GM19463 (cell line): Measurements from ENCODE around the gene PHACTR2.
"Not testable (repeated sequence)": the region's sequence is repeated elsewhere in the genome, so short reads cannot be mapped to it uniquely, and the experiment has no call there.

Source experiments
- ATAC-seq: cut with Tn5 transposase; IDR thresholded peaks from one replicate; pipeline ENCODE4 v1.9.1; 2021; ENCODE audit warnings: mild to moderate bottlenecking, moderate library complexity; ENCODE audit not compliant: unreplicated experiment

Gene PHACTR2

DNA sequence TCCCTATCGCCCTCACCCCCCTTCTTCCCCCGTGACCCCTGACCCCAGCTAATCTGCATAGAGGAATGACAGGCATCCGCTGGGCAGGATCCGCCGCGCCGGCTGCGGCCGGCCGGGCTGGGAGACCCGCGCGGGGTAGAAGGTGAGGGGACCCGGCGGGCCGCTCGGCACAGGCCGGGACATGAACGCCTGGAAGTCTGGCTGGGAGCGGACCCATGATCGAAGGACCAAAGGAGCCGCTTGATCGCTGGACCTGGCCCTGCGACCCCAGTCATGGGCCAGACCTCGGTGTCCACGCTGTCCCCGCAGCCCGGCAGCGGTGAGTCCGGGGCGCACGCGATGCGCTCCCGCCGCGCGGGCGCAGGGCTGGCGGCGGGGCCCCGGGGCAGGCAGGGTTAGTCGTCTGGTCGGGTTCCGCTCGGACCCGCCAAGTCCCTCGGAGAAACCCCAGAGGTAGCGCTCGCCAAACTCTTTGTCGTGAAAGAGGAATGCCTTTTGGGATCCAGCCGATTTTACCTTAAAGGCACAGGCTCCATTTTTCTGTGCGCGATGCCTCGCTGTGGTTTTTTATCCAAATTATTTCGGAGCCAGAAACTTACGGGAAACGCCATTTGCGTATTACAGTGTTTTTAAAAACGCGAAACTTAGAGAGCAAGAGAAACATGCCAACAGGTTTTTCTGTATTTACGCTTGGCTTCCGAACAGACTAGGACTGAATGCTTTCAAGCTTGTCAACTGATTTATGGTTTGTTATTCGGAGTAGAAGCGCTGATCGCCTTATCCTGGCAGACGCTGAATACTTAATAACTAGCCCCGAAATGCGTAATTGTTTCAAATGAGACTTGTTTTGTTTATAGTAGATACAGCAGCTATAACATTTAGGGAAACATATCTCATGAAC lies at the start of gene PHACTR2:
PHACTR2 (plus strand) TSS at position 75 of the 901 bp plus-strand sequence; CDS start at position 274, 199 bp downstream.
- ATAC-seq = no peak

DNA sequence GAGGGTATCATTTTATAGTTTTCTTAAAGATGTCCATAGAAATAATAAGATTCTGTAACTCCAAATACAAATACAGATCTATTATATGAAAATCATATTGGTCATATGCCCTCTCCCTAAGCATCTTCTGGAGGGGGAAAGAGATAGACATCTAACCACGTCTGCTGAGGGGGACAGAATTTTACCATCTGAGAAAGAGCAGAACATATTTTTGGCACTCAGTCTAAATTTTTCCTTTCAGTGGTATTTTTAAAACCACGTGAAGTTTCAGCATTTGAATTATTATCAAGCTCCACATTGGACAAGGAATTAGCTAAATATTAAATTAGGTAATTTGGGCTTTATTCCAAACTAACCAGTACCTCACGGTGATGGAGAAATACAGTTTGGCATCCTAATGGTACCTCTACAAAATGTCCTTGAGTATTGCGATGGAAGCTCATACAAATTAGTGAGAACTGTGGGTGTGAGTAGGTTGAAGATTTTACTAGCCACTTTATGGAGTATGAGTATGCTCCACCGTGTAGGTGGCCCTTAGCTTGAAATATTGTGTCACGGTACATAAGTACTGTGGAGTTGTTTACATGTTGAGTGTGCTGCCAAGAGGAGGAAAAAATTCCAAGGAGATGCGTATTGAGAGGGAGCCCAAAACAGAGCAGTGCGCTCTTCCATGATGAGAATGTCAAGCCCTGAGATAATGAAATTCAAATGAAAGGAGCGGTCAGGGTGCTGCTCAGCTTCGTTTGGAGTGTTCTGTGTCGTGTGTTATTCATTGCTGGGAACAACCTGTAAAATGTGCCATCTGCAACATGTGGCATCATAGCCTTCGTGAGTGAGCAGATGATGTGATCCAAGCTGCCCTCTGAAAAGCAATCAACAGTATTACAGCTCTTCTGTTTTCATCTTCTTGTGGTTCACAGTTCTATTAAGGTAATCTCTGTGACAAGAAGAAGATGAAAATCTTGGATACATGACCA lies 48.4 kb upstream of the PHACTR2 start:
- ATAC-seq = no peak

DNA sequence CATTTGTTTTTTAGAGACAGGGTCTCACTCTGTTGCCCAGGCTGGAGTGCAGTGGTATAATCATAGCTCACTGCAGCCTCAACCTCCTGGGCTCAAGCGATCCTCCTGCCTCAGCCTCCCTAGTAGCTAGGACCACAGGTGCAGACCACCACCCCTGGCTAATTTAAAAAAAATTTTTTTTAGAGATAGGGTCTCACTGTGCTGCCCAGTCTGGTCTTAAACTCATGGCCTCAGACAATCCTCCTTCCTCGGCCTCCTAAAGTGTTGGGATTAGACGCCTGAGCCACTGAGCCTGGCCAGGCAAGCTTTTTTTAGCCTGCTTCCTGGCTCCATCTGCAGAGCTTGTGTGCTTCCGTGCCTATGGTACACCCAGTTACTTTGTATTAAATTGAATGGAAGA lies 46.6 kb upstream of the PHACTR2 start:
- not testable (repeated sequence) for ATAC-seq

DNA sequence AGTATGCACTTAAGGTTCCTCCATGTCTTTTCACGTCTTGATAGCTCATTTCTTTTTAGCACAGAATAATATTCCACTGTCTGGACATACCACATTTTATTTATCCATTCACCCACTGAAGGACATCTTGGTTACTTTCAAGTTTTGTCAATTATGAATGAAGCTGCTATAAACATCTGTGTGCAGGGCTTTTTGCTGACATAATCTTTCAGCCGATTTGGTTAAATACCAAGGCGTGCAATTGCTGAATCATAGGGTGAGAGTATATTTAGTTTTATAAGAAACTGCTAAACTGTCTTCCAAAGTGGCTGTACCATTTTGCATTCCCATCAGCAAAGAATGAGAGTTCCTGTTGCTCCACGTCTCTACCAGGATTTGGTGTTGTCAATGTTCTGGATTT lies 44.9 kb upstream of the PHACTR2 start:
- no peak for ATAC-seq

DNA sequence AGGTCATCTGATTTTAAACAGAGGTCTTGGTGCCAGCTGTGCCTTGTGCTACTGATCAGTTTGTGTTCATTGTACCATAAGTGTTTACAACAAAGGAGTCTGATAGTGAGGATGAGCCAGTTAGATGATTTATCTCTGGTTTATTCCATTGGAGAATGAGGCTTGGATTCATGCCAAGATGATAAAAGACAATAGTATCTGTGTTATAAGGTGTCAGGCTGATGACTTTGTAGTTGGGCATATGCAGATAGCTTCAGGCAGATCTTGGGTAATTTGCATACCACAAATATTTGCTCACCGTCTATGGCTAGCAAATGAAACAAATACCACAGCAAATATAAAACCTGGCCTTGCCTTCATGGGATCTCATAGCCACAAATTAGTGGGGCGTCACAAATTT lies 43.3 kb upstream of the PHACTR2 start:
- ATAC-seq = no peak

DNA sequence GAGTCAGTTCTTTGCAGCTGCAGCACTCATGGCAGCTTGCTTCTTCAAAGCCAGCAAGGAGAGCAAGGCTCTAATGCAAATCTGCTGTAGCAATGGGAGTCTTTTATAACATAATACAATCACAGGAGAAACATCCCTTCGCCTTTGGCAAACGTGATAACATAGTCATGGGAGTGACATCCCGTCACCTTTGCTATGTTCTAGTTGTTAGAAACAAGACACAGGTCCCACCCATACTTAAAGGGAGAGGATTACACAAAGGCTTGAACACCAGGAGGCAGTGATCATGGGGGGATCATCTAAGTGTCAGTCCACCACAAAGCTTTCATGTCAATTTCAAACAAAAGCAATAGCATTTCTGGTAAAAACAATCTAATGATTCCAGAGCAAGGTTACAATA lies 40.1 kb upstream of the PHACTR2 start:
- no peak for ATAC-seq

DNA sequence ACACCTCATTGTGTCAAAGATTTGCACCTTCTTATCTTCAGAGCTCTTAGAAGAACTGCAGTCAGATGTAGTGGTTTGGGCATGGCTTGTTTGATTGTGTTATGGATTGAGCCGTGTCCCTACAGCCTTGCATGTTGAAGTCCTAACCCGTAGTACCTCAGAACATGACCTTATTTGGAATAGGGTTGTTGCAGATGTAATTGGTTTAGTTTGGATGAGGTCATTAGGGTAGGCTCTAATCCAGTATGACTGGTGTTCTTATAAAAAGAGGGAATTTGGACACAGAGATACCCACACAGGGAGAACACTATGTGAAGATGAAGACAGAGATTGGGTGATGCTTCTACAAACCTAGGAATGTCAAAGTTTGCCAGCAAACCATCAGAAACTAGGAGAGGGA lies 35.4 kb upstream of the PHACTR2 start:
- no peak for ATAC-seq

DNA sequence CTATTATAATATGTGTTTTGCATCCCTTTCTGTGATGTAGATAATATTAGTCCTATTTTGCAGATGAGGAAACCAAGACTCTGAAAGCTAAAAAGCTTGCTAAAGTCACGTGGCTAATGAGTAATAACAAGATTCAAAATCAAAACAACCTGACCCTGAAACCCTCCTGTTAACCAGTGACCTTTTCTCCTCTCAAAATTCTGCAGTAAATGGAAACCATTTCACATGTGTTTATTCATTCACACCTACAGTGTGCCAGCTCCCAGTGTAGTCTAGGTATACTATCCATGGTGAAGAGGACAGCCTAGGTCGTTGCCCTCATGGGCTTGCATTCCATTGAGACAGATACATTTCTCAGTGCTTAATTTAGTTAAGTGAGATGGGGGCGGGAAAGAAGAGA lies 30.6 kb upstream of the PHACTR2 start:
- no peak for ATAC-seq

DNA sequence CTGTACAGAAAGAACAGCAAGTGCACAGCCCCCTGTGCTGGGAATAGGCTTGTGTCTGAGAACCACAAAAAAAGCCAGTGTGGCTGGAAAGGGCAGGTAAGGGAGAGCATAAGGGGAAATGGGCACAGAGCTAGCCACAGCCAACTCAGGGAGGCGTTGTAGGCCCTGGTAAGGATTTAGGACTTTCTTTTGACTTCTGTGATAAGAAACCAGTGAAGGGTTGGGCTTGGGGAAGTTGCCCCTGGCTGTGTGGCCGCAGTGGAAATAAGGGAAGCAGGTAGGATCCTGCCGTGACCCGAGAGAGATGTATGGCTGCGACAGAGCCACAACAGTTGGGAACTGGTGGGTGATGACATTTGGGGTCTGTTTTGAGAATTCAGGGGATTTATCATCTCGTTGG lies 30.0 kb upstream of the PHACTR2 start:
- ATAC-seq = no peak

DNA sequence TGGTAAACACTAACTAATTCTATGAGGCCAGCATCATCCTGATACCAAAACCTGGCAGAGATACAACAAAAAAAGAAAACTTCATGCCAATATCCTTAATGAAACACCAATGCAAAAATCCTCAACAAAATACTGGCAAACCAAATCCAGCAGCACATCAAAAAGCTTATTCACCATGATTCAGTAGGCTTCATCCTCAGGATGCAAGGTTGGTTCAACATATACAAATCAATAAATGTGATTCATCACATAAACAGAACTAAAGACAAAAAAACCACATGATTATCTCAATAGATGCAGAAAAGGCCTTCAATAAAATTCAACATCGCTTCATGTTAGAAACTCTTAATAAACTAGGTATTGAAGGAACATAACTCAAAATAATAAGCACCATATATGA lies 28.4 kb upstream of the PHACTR2 start:
- not testable (repeated sequence) for ATAC-seq

DNA sequence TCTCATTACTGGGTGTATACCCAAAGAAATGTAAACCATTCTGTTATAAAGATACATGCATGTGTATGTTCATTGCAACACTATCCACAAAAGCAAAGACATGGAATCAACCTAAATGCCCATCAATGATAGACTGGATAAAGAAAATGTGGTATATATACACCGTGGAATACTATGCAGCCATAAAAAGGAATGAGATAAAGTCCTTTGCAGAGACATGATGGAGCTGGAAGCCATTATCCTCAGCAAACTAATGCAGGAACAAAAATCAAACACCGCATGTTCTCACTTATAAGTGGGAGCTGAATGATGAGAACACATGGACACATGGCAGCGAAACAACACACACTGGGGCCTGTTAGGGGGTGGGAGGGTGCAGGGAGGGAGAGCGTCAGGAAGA lies 26.4 kb upstream of the PHACTR2 start:
- not testable (repeated sequence) for ATAC-seq

DNA sequence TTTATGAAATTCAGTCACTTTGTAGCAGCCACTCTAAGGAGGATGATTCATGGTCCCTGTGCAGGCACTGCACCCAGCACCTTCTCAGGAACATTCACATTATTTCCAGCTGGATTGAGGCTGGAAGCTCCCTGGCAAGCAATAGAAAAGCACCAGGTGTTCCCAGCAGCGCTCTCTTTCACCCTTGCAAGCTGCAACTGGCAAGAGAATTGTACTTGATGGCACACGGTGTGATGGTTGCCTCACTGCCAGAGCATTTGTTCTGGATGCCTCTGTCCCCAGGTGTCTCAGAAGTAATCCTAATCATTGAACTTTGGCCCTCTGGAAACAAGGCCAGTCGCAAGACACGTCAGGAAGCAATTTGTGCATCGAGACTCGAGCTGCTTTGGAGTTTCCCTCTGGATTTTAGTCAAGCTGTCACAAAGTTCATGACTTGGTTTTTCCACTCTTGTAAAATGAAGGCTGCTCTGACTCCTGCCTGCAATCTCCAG lies 24.9 kb upstream of the PHACTR2 start:
- no peak for ATAC-seq

DNA sequence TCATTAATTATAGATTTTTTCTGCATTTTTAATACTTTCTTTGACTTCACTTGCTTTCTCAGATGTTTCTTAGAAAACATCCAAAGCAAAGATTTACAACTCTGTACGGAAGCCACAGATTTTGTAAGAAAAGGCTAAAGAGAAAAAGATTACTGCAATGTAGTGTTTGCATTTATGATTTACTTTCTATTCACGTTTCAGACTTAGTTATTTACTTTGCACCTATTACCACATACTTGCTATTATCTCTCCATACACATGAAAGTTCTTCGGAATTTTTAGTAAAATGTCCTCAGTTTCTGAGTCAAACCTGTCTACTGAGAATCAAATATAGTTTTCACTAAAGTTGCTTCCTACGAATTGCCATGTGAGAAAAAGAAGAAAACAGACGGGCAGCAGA lies 22.2 kb upstream of the PHACTR2 start:
- no peak for ATAC-seq

DNA sequence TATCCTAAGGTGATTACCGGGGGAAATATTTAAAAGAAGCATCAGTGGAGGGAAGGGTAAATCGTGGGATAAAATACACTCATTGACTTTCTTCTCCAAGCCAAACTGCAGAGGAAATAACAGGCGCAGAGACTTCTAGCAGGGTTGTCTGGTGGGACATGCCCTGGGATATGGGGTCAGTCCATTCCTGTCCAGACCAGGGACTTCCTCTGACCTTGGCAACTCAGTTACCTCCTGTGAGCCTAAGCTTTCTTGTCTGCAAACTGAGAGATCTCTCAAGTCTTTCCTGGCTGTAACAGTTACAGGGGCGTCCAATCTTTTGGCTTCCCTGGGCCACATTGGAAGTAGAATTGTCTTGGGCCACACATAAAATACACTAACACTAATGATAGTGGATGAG lies 21.7 kb upstream of the PHACTR2 start:
- ATAC-seq = no peak

DNA sequence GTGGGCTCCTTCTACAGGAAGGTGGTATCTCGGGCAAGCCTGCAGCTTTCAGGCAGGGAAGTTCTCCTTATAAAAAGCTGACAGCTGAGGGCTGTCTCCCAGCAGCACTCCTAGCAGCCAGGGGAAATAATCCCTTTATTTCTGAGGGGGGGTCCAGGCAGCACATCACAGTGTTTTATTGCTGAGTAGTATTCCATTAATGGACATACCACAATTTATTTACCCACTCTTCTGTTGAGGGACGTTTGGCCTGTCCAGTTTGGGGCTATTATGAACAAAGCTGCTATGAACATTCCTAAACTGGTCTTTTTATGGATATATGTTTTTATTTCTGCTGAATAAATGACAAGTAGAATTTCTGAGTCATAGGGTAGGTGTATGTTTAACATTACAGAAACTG lies 20.0 kb upstream of the PHACTR2 start:
- ATAC-seq = no peak

DNA sequence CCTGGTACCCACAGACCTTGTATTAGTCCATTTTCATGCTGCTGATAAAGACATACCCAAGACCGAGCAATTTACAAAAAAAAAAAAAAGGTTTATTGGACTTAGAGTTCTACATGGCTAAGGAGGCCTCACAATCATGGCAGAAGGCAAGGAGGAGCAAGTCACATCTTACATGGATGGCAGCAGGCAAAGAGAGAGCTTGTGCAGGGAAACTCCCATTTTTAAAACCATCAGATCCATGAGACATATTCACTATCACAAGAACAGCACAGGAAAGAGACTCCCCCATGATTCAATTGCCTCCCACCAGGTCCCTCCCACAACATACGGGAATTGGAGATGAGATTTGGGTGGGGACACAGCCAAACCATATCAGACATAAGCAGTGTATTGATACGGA lies 17.6 kb upstream of the PHACTR2 start:
- not testable (repeated sequence) for ATAC-seq

DNA sequence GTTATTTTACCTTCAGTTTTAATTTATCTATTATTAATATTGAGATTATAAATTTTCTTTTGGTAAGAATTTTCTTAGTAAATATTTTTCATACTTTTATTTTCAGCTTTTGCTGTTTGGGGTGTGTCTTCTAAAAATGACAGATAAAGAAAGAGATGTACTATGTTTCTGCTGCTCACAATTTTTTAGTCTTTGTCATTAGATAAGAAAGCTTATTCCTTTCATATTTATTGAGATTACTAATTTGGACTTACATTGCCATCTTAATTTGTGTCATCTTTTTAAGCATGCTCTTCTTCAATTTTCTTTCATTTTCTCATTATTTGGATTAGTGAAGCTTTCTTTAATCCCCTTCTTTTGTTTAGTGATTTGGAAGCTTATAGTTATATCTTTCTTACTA lies 13.6 kb upstream of the PHACTR2 start:
- no peak for ATAC-seq

DNA sequence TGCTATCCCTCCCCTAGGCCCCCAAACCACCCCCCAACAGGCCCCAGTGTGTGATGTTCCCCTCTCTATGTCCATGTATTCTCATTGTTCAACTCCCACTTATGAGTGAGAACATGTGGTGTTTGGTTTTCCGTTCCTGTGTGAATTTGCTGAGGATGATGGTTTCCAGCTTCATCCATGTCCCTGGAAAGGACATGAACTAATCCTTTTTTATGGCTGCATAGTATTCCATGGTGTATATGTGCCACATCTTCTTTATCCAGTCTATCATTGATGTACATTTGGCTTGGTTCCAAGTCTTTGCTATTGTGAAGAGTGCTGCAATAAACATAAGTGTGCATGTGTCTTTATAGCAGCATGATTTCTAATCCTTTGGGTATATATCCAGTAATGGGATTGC lies 11.8 kb upstream of the PHACTR2 start:
- ATAC-seq = not testable (repeated sequence)

DNA sequence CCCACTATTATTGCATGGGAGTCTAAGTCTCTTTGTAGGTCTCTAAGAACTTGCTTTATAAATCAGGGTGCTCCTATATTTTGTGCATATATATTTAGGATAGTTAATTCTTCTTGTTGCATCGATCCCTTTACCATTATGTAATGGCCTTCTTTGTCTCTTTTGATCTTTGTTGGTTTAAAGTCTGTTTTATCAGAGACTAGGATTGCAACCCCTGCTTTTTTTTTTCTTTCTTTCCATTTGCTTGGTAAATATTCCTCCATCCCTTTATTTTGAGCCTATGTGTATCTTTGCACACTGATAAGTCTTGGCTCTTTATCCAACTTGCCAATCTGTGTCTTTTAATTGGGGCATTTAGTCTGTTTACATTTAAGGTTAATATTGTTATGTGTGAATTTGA lies 8.3 kb upstream of the PHACTR2 start:
- not testable (repeated sequence) for ATAC-seq

DNA sequence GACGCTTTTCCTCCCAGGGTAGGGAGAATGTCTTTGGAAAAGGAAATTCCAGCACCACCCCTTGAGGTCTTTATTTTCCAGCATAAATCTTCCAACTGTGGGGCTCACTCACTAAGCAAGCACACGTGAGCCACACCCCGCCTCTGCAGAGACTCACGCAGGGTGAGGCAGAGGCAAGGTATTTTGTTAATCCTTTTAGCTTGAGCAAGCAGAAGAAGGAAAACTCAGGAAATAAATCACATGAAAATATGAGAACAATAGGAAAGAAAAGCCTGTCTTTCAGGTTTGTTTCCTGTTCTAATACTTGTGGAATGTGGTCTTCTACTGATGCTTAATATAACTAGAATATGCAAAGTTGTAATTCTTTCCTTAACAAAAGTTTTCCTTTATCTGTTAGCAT lies 4.1 kb upstream of the PHACTR2 start:
- no peak for ATAC-seq
